ENCODE data around the gene WDR46. TPM values are rescaled to one million over a fixed set of nuclear protein-coding genes. Genes with fewer than 3 reads are reported as not detected.

WDR46 gene
- polyA plus RNA-seq, 1 experiment, result 43.3 TPM

- DNase-seq (ENCODE audit: low read depth, low spot score), result peak; percentile 98
- Histone ChIP-seq H3K27me3 (ENCODE audit: control insufficient read depth, insufficient read depth, low read length) (no peaks in the 10 kb centered on the region), H3K4me3 (ENCODE audit: low read depth, low read length) (peak overlapping the region; percentile 80), H3K27ac (ENCODE audit: low read depth, low read length) (peak overlapping the region; percentile 97), H3K9me3 (ENCODE audit: control insufficient read depth, insufficient read depth, low read length) (no peaks in the 10 kb centered on the region)
- CTCF ChIA-PET, result interaction anchor here (0.6 to 4.7 kb wide), 29 partner anchors 12 to 410 kb away, joined by 3 to 72 read pairs (median 5); partner anchors contain the start of genes HLA-DMA, RING1 and TAP2
- POLR2A ChIA-PET, result interaction anchor here (0.6 to 3.7 kb wide), 9 partner anchors 11 to 363 kb away, joined by 3 to 52 read pairs (median 5); partner anchors contain the start of genes B3GALT4, HSD17B8, PFDN6 and RING1
- peak; percentile 26; the same call in 1 of the 2 replicates for TF ChIP-seq CTCF (IDR thresholded peaks at IDR 0.05; ENCODE audit: low read depth, low read length)
Observed at GRCh38 chr6:33248932-33249731, 39.9 kb downstream of the WDR46 start.

GRCh38 chr6:33248643-33248931, 40.5 kb downstream of the WDR46 start:
- ChIA-PET CTCF (interaction anchor here (0.6 to 4.7 kb wide), 30 partner anchors 13 to 410 kb away, joined by 3 to 72 read pairs (median 5); partner anchors contain the start of genes HLA-DMA, RING1 and TAP2), POLR2A (interaction anchor here (0.7 to 3.7 kb wide), 7 partner anchors 12 to 362 kb away, joined by 3 to 52 read pairs (median 10); partner anchors contain the start of genes B3GALT4, HSD17B8, RING1 and RPS18)
- Histone ChIP-seq H3K27me3 (ENCODE audit: control insufficient read depth, insufficient read depth, low read length) (peaks cover 2% of the 10 kb centered on the region), H3K4me3 (ENCODE audit: low read depth, low read length) (peak overlapping the region; percentile 67), H3K27ac (ENCODE audit: low read depth, low read length) (peak overlapping the region; percentile 97), H3K9me3 (ENCODE audit: control insufficient read depth, insufficient read depth, low read length) (no peaks in the 10 kb centered on the region)
- no peak for TF ChIP-seq CTCF (IDR thresholded peaks at IDR 0.05; ENCODE audit: low read depth, low read length)
- DNase-seq (ENCODE audit: low read depth, low spot score), result no peak

DNA sequence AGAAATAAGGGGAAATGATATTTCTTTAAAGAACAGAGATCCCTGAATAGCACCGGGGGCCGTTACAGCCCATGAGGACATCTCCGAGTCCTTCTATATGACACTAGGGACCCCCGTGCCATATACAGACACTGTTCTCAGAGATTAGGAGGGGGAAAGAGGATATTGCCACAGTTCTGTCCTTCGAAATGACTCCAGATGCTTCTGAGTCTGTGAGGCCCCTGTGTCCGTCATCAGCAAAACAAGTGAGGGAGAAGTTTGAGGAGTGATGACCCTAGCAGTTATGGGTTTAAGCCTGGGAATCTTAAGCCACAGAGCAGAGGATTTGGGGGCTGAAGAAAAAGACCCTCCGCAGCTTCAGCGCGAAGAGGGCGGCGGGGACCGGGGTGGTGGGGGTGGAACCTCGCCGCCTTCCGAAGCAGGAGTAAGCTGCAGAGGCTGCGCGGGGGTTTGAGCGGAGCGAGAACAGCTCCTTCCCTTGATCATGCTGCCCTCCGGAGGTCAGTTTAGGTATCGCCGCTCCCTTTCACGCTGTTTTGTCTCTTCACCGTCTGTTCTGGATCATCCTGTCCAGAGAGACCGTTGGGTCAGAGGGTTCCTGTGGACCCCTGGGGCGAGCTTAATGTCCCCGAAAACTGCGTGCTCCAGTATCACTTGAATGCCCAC, 40.9 kb downstream of the WDR46 start:
- peak; percentile 92 for TF ChIP-seq CTCF (IDR thresholded peaks at IDR 0.05; ENCODE audit: low read depth, low read length)
- H3K9me3 ChIP-seq (ENCODE audit: control insufficient read depth, insufficient read depth, low read length), result no peaks in the 10 kb centered on the region
- DNase-seq (ENCODE audit: low read depth, low spot score), result peak; percentile 66
- POLR2A ChIA-PET, result interaction anchor here (0.7 to 3.7 kb wide), 8 partner anchors 12 to 362 kb away, joined by 3 to 52 read pairs (median 8); partner anchors contain the start of genes B3GALT4, HSD17B8, RING1 and RPS18
- CTCF ChIA-PET, result interaction anchor here (0.6 to 4.7 kb wide), 44 partner anchors 8 to 409 kb away, joined by 3 to 72 read pairs (median 4); partner anchors contain the start of genes COL11A2, HLA-DMA, PSMB9 and RING1
- H3K27ac ChIP-seq (ENCODE audit: low read depth, low read length), result peak overlapping the region; percentile 97
- H3K27me3 ChIP-seq (ENCODE audit: control insufficient read depth, insufficient read depth, low read length), result peaks cover 2% of the 10 kb centered on the region
- H3K4me3 ChIP-seq (ENCODE audit: low read depth, low read length), result peak overlapping the region; percentile 67

- no peak overlapping the region for H3K27ac ChIP-seq (ENCODE audit: low read depth, low read length)
- H3K9me3 ChIP-seq (ENCODE audit: control insufficient read depth, insufficient read depth, low read length), result no peaks in the 10 kb centered on the region
- peaks cover 14% of the 10 kb centered on the region for H3K27me3 ChIP-seq (ENCODE audit: control insufficient read depth, insufficient read depth, low read length)
- CTCF ChIA-PET, result no interaction called here
- POLR2A ChIA-PET, result interaction anchor here (0.7 kb wide), 2 partner anchors 259 to 272 kb away, joined by 4 read pairs; no protein-coding TSS in a partner anchor
- no peak for DNase-seq (ENCODE audit: low read depth, low spot score)
- no peak for TF ChIP-seq CTCF (IDR thresholded peaks at IDR 0.05; ENCODE audit: low read depth, low read length)
- no peak overlapping the region for H3K4me3 ChIP-seq (ENCODE audit: low read depth, low read length)
Observed at GRCh38 chr6:33243476-33243875, 45.6 kb downstream of the WDR46 start.

All from AG04450 (cell line).